Activated T-cell treated with anti-CD3 and anti-CD28 coated beads for 1 hour (primary cell): ENCODE data around the gene DYNC1LI2.
A peak's percentile ranks its signal among the peaks of the same experiment; 100 is the strongest.
"Not testable (repeated sequence)": the region's sequence is repeated elsewhere in the genome, so short reads cannot be mapped to it uniquely, and the experiment has no call there.

ENCODE experiments used
- DNase-seq: peaks from one replicate; pipeline ENCODE4 v3.0.0-alpha.2; 2020; ENCODE audit warnings: low read depth

The DYNC1LI2 gene

GRCh38 chr16:66751303-66751991 lies at the start of gene DYNC1LI2:
DYNC1LI2 (minus strand) TSS chr16:66751609; CDS start chr16:66751591, 18 bp downstream.
- peak; percentile 71 for DNase-seq

DNA sequence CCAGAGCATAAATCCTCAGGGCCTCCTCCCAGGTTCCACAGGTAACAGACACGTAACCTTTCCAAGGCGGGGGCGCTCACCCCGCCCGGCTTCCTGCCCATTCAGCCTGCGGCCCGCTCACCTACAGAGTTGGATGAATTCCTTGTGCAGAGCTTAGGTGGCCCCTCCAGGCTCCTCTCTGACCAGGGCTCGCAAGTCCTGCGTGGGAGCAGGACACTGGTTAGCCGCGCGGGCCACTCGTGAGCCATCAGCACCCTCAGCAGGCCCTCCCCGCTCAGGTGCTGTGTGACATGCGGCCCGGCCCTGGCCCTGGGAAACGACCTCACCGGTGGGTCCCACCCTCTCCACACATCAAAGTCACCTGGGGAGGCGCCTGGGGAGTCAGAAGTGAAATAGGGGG lies 49.4 kb upstream of the DYNC1LI2 start:
- DNase-seq: no peak

GRCh38 chr16:66798161-66798560 lies 46.8 kb upstream of the DYNC1LI2 start:
- no peak for DNase-seq

GRCh38 chr16:66793984-66794383 lies 42.6 kb upstream of the DYNC1LI2 start:
- not testable (repeated sequence) for DNase-seq

- DNase-seq: no peak
These were observed 38.8 kb upstream of the DYNC1LI2 start for GRCh38 chr16:66790130-66790733.

GRCh38 chr16:66787427-66787826 lies 36.0 kb upstream of the DYNC1LI2 start:
- DNase-seq: no peak

GRCh38 chr16:66786551-66786950 lies 35.1 kb upstream of the DYNC1LI2 start:
- DNase-seq: no peak

DNA sequence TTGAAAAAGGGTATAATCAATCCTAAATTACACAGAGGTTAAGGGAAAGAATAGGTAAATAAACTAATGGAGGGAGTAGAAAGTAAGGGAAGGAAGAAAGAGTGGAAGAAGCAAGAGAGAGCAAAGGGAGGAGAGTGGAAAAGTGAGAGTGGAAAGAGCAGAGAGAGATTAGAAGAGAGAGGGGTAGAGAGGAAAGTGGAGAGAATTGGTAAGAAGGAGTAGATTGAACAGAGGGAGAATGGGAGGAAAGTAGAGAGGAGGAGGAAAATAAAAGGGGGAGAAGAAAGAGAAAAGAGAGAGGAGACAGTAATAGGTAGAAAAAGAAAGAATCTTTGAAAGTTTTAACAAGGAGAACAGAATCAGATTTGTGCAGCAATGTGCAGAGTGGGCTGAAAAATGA lies 25.0 kb upstream of the DYNC1LI2 start:
- no peak for DNase-seq

DNA sequence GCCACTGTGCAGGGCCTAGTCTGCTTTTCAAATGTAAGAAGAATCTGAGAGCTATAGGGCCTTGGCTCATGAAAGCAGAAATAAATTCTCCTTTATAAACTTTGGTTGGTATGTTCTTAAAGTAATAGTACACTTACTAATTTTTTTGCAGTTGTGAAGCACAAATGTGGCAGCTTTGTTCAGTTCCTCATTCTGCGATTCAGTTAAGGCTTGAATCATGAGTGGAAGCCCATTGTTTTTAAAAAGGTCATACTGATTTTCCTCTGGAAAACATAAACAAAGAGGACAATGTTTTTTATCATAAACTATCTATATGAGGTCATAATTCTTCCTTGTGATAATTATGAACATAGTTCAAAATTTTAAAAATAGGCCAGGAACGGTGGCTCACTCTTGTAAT lies 23.6 kb upstream of the DYNC1LI2 start:
- no peak for DNase-seq

- DNase-seq: no peak
These were observed 6.7 kb upstream of the DYNC1LI2 start for GRCh38 chr16:66758086-66758485.

DNA sequence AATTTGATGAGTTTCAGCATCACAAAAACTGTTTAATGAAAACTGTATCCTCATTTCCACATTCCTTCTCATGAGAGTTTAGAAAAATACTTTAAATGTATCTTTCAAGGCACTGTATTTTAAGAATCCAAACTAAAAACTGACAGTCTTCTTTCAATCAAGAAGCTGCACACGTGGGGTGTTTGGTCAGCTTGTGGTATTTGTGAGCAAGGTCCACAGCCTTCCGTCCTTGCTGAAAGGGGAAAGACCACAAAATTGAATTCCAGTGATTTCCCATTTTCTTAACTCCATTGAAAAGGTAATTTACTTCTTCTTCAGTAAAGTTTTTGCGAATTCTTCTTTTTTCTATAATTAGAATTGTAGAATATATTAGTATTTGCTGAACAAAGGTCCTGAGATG lies 3.4 kb upstream of the DYNC1LI2 start:
- DNase-seq: no peak

DNA sequence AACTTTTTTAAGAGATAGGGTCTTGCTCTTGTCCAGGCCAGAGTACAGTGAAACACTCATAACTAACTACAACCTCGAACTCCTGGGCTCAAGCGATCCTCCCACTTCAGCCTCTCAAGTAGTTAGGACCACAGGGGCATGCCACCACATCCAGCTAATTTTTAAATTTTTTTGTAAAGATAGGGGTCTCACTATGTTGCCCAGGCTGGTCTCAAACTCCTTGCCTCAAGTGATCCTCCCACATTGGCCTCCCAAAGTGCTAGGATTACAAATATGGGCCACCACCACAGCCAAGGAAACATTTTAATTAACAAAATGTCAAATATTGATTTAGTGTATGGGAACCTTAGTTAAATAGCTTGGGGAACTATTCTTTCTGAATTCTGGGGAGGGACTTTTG lies 2.8 kb upstream of the DYNC1LI2 start:
- DNase-seq: no peak

GRCh38 chr16:66752958-66753357 lies 1.5 kb upstream of the DYNC1LI2 start:
- DNase-seq: no peak

GRCh38 chr16:66752379-66752778 lies 970 bp upstream of the DYNC1LI2 start:
- DNase-seq: no peak

DNA sequence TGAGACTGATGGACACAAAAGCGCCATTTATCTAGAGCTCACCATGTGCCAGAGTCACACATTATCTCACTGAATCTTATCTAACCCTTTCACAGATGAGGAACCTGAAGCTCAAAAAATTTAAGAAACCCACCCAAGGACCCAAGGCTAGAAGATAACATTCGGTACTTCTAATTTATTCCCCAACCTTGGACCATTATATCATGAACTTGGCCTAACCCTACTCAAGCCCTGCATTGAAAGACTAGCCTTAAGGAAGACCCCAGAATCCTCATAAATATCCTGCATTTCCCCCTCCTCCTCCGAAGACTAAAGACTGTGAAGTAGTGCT lies 548 bp upstream of the DYNC1LI2 start:
- no peak for DNase-seq

DNA sequence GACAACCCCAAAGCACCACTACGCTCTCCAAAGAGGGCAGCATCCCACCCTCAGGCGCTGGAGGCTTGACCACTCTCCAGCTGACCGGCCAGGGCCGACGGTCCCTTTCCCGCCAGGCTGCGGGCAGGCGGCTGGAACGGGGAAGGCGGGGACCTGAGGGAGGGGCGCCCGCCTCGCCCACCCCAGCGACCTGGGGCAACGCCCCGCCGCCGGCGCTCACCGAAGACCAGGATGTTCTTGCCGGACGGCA lies 431 bp downstream of the DYNC1LI2 start:
- no peak for DNase-seq

DNA sequence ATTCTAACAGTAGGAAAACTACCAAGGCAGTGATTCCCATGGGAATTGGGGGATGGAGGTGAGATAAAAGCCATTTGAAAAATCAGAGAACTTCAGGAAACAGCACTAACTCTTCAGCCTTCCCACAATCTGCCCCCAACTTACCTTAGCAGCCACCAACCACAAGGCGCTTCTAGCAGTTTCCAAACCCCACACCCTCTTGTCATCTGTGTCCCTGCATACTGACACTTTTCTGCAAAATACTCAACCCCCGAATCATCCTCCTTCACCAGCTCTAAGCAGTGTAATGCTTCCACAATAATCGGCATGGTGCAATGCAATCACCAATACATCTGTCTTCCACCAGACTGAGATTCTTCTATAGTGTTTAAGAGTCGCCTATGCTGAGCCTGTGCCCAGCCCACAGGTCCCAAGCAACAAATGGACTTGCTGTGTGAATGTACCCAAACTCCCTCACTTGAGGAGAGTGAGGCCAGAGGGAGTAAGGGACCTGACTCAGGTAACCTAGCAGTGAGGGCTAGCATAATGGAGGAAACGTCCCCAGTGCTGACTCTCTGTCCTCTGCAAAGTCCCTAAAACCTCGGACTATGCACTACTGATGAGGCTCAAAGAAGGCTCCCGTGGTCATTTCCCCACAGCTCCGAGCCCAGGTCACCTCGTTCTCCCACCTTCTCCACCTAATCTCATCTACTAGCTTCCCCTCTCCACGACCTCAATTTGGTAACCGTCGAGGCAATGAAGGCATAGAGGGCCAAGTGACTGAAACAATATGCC lies 943 bp downstream of the DYNC1LI2 start:
- no peak for DNase-seq

- no peak for DNase-seq
These were observed 4.7 kb downstream of the DYNC1LI2 start for GRCh38 chr16:66746682-66747081.

DNA sequence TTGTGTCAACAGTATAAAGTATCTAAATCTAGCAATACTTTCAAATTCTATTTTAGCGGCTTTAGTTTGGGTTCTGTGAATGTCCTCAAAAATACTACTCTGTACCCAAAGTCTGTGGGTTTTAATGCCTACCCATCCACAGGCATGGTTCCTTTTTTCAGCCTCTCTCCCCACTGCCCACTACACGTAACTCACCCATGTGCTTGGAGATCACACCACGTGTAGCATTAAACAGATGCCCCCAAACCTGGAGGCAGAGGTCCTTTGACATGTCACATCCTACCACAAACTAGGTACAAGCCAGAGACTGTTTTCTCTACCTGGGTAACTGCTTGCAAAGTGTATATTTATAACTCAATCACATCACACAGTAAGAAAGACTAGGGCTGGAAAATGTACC lies 5.4 kb downstream of the DYNC1LI2 start:
- DNase-seq: no peak

DNA sequence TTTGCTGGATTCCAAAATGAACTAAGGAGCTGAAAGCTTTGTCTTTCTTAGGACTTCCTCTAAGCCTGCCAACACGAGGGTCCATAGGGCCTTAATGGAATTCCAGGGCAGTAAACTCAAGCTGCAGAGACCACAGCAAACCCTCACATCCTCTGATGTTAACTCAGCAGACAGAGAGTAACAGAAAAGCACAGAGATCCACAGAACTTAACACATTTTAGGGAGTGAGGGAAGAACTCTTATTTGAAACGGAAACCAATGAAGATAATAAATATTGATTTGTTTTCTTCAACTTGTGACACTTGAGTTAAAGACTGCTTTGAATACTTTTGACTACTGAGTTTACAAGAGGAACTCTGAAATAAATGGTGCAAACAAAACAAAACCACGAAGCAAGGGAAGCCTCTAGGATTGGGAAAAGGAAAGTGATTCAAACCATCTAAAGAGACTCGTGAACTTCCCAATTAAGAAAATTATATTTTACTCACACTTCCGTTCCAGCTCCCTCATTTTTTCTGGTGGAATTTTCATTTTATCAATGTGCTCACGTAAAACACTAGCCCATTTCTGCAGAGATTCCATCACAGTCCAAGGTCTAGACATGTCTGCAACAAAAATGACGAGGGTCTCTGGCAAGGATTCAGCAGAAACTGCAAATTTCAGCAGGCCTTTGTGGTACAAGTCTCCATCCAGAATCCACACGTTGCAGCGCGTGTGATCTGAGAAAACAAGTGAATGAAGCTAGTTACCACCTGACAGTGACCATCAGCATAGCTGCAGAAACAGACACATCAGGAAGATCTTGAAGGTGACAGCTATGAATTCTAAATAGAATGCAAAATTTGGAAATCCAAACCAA lies 9.2 kb downstream of the DYNC1LI2 start:
- no peak for DNase-seq

- no peak for DNase-seq
These were observed 10.1 kb downstream of the DYNC1LI2 start for GRCh38 chr16:66741169-66741900.

DNA sequence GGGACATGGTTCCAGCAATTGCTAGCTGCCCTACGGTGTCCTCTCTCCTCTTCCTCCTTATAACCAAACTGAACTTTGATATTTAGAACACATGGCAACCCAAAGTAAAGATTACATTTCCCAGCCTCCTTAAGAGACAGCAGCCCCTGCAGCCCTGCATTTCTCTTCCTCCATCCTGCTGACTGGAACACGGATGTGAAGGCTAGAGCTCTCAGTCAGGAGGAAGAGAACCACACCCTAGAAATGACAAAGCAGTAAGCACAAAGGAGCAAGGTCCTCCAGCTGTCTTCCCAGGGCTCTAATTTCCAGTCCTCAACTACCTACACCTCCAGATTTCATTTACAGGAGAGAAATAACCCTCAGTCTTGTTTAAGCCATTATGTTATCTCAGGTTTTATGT lies 10.9 kb downstream of the DYNC1LI2 start:
- no peak for DNase-seq
